Heart right ventricle (tissue), 16 donors: ENCODE data around the gene XKR3. TPM values are rescaled to one million over a fixed set of nuclear protein-coding genes. Genes with fewer than 3 reads are reported as not detected.

Experiments
- ATAC-seq, 8 donors: fragments of 200-7000 bp; cut with Tn5 transposase; one replicate each; pipeline ENCODE4 v1.9.1; 2020; ENCODE audit warnings: mild to moderate bottlenecking in 8 of 8, moderate library complexity in 8 of 8, moderate number of reproducible peaks in 1 of 8
- DNase-seq, 2 donors: peaks; one replicate each; pipeline ENCODE4 v3.0.0-alpha.2; 2020
- H3K27ac ChIP-seq, 10 donors: fragments of 200-600 bp; sonication (generic) in 2 of 10; one replicate each; pipeline versions ENCODE4 v1.5.0 to v1.8.0; 2020 to 2022; ENCODE audit warnings: mild to moderate bottlenecking in 3 of 10
- H3K27me3 ChIP-seq, 7 donors: fragments of 200-600 bp; one replicate each; pipeline ENCODE4 v1.8.0; 2021 to 2022; ENCODE audit warnings: mild to moderate bottlenecking in 2 of 7
- H3K36me3 ChIP-seq, 9 donors: fragments of 200-600 bp; sonication (generic) in 1 of 9; one replicate each; pipeline versions ENCODE4 v1.5.0 to v1.8.0; 2020 to 2022; ENCODE audit warnings: mild to moderate bottlenecking in 2 of 9
- H3K4me1 ChIP-seq, 9 donors: fragments of 200-600 bp; sonication (generic) in 1 of 9; one replicate each; pipeline versions ENCODE4 v1.5.0 to v1.8.0; 2020 to 2022; ENCODE audit warnings: mild to moderate bottlenecking in 4 of 9
- H3K4me3 ChIP-seq, 10 donors: fragments of 200-600 bp; sonication (generic) in 2 of 10; one replicate each; pipeline versions ENCODE4 v1.5.0 to v1.8.0; 2020 to 2022; ENCODE audit warnings: mild to moderate bottlenecking in 7 of 10, moderate library complexity in 2 of 10
- H3K9me3 ChIP-seq, 11 donors: fragments of 200-600 bp in 10 of 11; sonication (generic) in 2 of 11; one replicate each; pipeline versions ENCODE4 v1.5.0 to v1.8.0; 2013 to 2022; ENCODE audit warnings: mild to moderate bottlenecking in 2 of 11, control low read depth in 1 of 11, moderate library complexity in 1 of 11
- WGBS, 2 donors: extraction: QIAGEN DNeasy Blood & Tissue Kit; methylation state at CpG; one replicate each; pipeline ENCODE4 v1.1.7; 2013; ENCODE audit warnings: inconsistent platforms in 1 of 2; 5-methylcytosine and 5-hydroxymethylcytosine counted together
- intact Hi-C, 10 donors: fragments of 100-400 bp; cut with DNase I; formaldehyde crosslinking; loops; one replicate each; pipeline versions ENCODE4 v1.11.1 to v1.14.2; 2022
- polyA plus RNA-seq, 2 donors: library from polyadenylated mRNA; stranded (reverse); fragments of 200-250 nt; gene quantifications; one replicate each; pipeline ENCODE4 v1.2.3, GENCODE V29; 2013
- total RNA-seq, 10 donors: library from RNA; stranded (reverse); fragmentation: NEBNext Ultra II Directional in 3 of 10; extraction: Animal tissue kit (Norgen Biotek cat#: 25700) in 3 of 10; gene quantifications; one replicate each; pipeline versions ENCODE4 v1.2.1 to v1.2.4, GENCODE V29; 2021 to 2023
- TF ChIP-seq, protein P1 (sequence below), 9 donors: fragments of 200-600 bp; sonication (generic) in 2 of 9; IDR thresholded peaks; one replicate each; pipeline versions ENCODE4 v1.5.0 to v1.8.0; 2021 to 2022; ENCODE audit warnings: antibody characterized with exemption in 9 of 9, mild to moderate bottlenecking in 5 of 9, moderate library complexity in 1 of 9
- donor health status: Arrhythmogenic right ventricular cardiomyopathy.
- donor health status: ischemic (EF 13 %, LVEDD 7.1; RV severe dilation, severe dysfunction).
- donor health status: healthy with polysubstance abuse.
- donor health status: DM: no; HTN: yes; CAD: no.
- donor health status: DM: no; HTN: no; CAD: no.
- donor health status: ischemic (EF 25% LVEDD 6.9; RV normal size, moderate dysfunction).
- donor health status: ischemic (EF 25% LVEDD 5.7; RV mildly dilated, moderate dysfunction).
- donor health status: healthy.
- donor health status: DM: yes; HTN: yes; CAD: no.
- donor health status: Ischemic cardiomyopathy.
- donor health status: ischemic (EF 35%, LVEDD 5.7; RV mildly dilated, moderate dysfunction).
- donor health status: nonischemic (EF 11% LVEDD 7.7; RV severe dilation, severe dysfunction).
- donor health status: DM: yes; HTN: yes; CAD: no.
- donor health status: PGD.
- donor health status: ischemic (EF 29% LVEDD 5.4; RV normal size, mild dysfunction).
- donor health status: nonischemic (EF 23%, LVEDD 6.1; RV moderate dilation, normal function).

The XKR3 gene
- total and polyA plus RNA-seq, 12 donors, result not detected

DNA sequence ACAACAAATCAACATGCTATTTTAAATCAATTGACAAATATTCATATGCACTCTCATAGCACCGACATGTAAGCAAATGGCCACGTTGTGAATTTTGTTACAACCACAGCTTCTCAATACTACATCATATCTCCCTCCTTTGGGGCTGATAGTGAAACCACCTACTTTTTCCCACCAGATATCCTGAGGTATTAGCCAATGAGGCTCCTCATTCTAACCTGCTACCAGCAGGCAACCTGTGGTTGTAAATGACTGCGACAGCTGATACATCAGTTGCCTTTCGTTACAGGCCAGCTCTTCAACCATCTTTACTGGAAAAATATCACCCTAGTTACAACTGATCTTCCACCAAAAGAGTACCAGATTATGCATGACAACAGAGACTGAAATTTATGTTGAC lies 3.7 kb upstream of the XKR3 start:
- 67 to 74% methylated on average over 4 of the region's 4 CpGs for WGBS, 2 donors
- H3K36me3 ChIP-seq, result no peaks in the 10 kb centered on the region

GRCh38 chr22:16827506-16827905 lies 2.3 kb upstream of the XKR3 start:
- ATAC-seq (no peak), DNase-seq (no peak)
- intact Hi-C loops, result no loop called here
- H3K4me1 ChIP-seq, result peaks cover 0 to 3% (median 0%) of the 10 kb centered on the region in 9 donors
- H3K27ac ChIP-seq, result no peak overlapping the region
- H3K4me3 ChIP-seq, result no peak overlapping the region
- no peaks in the 10 kb centered on the region for H3K36me3 ChIP-seq
- 82 to 84% methylated on average over 1 of the region's 1 CpG for WGBS, 2 donors
- H3K9me3 ChIP-seq, result peaks cover 0 to 1% (median 0%) of the 10 kb centered on the region in 11 donors
- H3K27me3 ChIP-seq, result no peaks in the 10 kb centered on the region
- TF ChIP-seq, protein P1, sequence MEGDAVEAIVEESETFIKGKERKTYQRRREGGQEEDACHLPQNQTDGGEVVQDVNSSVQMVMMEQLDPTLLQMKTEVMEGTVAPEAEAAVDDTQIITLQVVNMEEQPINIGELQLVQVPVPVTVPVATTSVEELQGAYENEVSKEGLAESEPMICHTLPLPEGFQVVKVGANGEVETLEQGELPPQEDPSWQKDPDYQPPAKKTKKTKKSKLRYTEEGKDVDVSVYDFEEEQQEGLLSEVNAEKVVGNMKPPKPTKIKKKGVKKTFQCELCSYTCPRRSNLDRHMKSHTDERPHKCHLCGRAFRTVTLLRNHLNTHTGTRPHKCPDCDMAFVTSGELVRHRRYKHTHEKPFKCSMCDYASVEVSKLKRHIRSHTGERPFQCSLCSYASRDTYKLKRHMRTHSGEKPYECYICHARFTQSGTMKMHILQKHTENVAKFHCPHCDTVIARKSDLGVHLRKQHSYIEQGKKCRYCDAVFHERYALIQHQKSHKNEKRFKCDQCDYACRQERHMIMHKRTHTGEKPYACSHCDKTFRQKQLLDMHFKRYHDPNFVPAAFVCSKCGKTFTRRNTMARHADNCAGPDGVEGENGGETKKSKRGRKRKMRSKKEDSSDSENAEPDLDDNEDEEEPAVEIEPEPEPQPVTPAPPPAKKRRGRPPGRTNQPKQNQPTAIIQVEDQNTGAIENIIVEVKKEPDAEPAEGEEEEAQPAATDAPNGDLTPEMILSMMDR (IDR thresholded peaks at IDR 0.05), result no peak

More for the DNA sequence above, 3.7 kb upstream of the XKR3 start:
- ATAC-seq (no peak), DNase-seq (no peak)
- peaks cover 0 to 3% (median 0%) of the 10 kb centered on the region in 9 donors for H3K4me1 ChIP-seq
- TF ChIP-seq, protein P1 (IDR thresholded peaks at IDR 0.05), result no peak
- H3K27ac ChIP-seq, result no peak overlapping the region
- H3K9me3 ChIP-seq, result no peaks in the 10 kb centered on the region
- no peaks in the 10 kb centered on the region for H3K27me3 ChIP-seq
- no peak overlapping the region for H3K4me3 ChIP-seq
- intact Hi-C loops, result no loop called here

DNA sequence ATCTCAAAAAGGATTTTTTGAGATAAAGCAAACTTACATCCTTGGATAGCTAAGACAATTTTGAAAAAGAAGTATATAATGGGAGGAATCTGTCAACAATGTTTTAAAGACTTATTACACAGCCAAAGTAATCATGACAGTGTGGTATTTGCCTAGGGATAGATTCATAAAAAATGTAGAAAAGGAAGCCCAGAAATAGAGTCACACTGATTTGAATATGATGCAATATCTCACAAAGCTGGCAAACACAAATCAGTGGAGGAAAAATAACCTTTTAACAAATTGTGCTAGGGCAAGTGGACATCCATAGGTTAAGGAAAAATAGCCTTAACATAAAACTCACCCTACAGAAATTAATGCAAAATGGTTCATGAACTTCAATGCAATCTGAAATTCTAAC lies 6.0 kb downstream of the XKR3 start:
- H3K9me3 ChIP-seq, result peaks cover 0 to 15% (median 4%) of the 10 kb centered on the region in 11 donors
- ATAC-seq, result no peak
- intact Hi-C loops, result no loop called here

DNA sequence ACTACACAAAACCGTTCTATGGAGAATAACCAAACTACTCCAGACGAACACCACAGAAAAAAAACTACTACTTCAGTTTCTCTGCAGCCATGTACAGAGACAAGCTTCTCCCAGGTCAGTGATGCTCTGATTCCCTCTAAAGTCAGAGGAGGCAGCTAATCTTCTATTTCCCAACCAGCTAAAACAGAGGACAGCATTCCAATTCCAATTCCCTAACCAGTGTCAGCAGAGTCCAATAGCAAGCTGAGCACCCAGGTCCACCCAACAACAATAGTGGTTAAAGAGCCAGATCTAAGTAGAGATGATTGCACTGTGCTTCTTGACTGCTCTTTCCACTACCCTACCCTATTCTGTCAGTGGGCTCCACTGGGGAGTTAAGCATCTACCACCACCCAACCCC lies 6.7 kb downstream of the XKR3 start:
- peaks cover 0 to 9% (median 0%) of the 10 kb centered on the region in 9 donors for H3K4me1 ChIP-seq
- whole genome bisulfite sequencing, 2 donors, result 60 to 68% methylated on average over 2 of the region's 2 CpGs
- ATAC-seq, result no peak
- H3K36me3 ChIP-seq, result no peaks in the 10 kb centered on the region
- TF ChIP-seq, protein P1 (IDR thresholded peaks at IDR 0.05), result no peak
- no peaks in the 10 kb centered on the region for H3K27me3 ChIP-seq
- no peak overlapping the region for H3K27ac ChIP-seq
- no peak overlapping the region for H3K4me3 ChIP-seq
- no peak for DNase-seq
- intact Hi-C loops, result no loop called here
- peaks cover 0 to 18% (median 4%) of the 10 kb centered on the region in 11 donors for H3K9me3 ChIP-seq

More for the DNA sequence above, 6.0 kb downstream of the XKR3 start:
- peaks cover 0 to 9% (median 0%) of the 10 kb centered on the region in 9 donors for H3K4me1 ChIP-seq
- TF ChIP-seq, protein P1 (IDR thresholded peaks at IDR 0.05), result no peak
- H3K36me3 ChIP-seq, result no peaks in the 10 kb centered on the region
- H3K27me3 ChIP-seq, result no peaks in the 10 kb centered on the region
- no peak overlapping the region for H3K4me3 ChIP-seq
- no peak overlapping the region for H3K27ac ChIP-seq
- DNase-seq, result no peak
